WTC11 (cell line): ENCODE results near the gene RIPK1.

ENCODE experiments used
- TF ChIP-seq, protein P1 (sequence below): sonication (generic); formaldehyde crosslinking; IDR thresholded peaks from 2 replicates; pipeline ENCODE4 v1.8.1; 2023; ENCODE audit warnings: mild to moderate bottlenecking, missing genetic modification reagents, moderate library complexity
- TF ChIP-seq, protein P2 (sequence below): fragments of 200-600 bp; IDR thresholded peaks from 2 replicates; pipeline ENCODE4 v1.8.0; 2022; ENCODE audit warnings: antibody characterized with exemption
- TF ChIP-seq, protein P3 (sequence below): sonication (generic); formaldehyde crosslinking; IDR thresholded peaks from 2 replicates; pipeline ENCODE4 v1.8.0; 2022; ENCODE audit warnings: missing genetic modification reagents

DNA sequence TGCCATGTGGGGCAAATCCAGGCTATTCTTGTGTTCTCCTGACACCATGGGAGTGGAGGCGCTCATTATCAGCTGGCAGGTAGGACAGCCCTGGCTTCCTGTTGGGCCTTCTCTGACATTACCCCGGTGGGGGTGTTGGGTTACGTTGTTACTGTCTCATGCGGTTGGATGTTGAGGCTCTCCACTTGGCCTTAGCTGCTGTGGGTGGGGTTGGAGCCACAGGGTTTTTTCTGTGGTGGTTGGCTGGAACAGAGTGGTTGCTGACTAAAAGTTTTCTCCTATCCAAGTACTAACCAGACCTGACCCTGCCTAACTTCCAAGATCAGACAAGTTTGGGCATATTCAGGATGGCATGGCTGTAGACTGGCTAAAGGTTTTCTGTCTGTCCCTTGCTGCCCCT is 20.2 kb downstream of the RIPK1 start:
- TF ChIP-seq, protein P1, sequence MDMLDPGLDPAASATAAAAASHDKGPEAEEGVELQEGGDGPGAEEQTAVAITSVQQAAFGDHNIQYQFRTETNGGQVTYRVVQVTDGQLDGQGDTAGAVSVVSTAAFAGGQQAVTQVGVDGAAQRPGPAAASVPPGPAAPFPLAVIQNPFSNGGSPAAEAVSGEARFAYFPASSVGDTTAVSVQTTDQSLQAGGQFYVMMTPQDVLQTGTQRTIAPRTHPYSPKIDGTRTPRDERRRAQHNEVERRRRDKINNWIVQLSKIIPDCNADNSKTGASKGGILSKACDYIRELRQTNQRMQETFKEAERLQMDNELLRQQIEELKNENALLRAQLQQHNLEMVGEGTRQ (CRISPR knock-in tag): no peak
- TF ChIP-seq, protein P2, sequence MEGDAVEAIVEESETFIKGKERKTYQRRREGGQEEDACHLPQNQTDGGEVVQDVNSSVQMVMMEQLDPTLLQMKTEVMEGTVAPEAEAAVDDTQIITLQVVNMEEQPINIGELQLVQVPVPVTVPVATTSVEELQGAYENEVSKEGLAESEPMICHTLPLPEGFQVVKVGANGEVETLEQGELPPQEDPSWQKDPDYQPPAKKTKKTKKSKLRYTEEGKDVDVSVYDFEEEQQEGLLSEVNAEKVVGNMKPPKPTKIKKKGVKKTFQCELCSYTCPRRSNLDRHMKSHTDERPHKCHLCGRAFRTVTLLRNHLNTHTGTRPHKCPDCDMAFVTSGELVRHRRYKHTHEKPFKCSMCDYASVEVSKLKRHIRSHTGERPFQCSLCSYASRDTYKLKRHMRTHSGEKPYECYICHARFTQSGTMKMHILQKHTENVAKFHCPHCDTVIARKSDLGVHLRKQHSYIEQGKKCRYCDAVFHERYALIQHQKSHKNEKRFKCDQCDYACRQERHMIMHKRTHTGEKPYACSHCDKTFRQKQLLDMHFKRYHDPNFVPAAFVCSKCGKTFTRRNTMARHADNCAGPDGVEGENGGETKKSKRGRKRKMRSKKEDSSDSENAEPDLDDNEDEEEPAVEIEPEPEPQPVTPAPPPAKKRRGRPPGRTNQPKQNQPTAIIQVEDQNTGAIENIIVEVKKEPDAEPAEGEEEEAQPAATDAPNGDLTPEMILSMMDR: no peak
- TF ChIP-seq, protein P3, sequence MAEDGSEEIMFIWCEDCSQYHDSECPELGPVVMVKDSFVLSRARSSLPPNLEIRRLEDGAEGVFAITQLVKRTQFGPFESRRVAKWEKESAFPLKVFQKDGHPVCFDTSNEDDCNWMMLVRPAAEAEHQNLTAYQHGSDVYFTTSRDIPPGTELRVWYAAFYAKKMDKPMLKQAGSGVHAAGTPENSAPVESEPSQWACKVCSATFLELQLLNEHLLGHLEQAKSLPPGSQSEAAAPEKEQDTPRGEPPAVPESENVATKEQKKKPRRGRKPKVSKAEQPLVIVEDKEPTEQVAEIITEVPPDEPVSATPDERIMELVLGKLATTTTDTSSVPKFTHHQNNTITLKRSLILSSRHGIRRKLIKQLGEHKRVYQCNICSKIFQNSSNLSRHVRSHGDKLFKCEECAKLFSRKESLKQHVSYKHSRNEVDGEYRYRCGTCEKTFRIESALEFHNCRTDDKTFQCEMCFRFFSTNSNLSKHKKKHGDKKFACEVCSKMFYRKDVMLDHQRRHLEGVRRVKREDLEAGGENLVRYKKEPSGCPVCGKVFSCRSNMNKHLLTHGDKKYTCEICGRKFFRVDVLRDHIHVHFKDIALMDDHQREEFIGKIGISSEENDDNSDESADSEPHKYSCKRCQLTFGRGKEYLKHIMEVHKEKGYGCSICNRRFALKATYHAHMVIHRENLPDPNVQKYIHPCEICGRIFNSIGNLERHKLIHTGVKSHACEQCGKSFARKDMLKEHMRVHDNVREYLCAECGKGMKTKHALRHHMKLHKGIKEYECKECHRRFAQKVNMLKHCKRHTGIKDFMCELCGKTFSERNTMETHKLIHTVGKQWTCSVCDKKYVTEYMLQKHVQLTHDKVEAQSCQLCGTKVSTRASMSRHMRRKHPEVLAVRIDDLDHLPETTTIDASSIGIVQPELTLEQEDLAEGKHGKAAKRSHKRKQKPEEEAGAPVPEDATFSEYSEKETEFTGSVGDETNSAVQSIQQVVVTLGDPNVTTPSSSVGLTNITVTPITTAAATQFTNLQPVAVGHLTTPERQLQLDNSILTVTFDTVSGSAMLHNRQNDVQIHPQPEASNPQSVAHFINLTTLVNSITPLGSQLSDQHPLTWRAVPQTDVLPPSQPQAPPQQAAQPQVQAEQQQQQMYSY (CRISPR knock-in tag): no peak
